C4-2B (cell line): Measurements from ENCODE around the gene CTNNA2.

Experiments
- ZFX ChIP-seq: fragments of 450-650 bp; IDR thresholded peaks from 2 replicates; pipeline ENCODE4 v1.6.1; 2017
- TF ChIP-seq, protein P1 (sequence below): fragments of 450-650 bp; conservative IDR thresholded peaks from 2 replicates; pipeline ENCODE4 v1.5.1; 2017; ENCODE audit warnings: mild to moderate bottlenecking

DNA sequence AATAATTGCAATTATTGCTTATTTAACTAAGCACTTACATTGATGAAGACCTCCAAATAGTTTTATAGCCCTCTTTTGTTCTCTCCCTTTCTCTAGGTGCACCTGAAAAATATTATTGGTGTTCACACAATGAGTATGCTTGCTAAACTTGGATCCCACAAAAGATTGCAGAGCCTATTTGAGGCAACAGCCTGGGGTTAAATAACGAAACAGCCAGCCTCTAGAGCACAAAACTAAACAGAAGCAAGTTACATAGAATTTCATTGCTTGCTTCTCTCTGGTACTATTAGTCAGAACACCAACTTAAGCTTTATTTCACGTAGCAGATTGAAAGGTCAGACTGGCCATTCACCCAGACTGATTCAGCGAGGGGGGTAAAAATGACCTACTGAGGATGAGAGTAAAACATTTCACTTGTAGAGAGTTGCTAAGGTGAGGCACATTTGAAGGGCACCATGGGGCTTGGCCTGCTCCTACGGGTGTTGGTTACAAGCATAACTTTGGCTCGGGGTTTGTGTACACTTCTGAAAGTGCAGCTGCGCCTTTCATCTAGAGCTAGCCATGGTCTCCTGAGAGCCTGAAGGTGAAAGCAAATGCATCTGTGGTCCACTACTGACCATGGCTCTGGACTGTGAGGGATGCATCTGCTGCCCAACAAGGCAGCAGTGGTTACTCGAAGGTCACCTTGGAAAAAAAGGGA, 1016.8 kb downstream of the CTNNA2 start:
- TF ChIP-seq, protein P1, sequence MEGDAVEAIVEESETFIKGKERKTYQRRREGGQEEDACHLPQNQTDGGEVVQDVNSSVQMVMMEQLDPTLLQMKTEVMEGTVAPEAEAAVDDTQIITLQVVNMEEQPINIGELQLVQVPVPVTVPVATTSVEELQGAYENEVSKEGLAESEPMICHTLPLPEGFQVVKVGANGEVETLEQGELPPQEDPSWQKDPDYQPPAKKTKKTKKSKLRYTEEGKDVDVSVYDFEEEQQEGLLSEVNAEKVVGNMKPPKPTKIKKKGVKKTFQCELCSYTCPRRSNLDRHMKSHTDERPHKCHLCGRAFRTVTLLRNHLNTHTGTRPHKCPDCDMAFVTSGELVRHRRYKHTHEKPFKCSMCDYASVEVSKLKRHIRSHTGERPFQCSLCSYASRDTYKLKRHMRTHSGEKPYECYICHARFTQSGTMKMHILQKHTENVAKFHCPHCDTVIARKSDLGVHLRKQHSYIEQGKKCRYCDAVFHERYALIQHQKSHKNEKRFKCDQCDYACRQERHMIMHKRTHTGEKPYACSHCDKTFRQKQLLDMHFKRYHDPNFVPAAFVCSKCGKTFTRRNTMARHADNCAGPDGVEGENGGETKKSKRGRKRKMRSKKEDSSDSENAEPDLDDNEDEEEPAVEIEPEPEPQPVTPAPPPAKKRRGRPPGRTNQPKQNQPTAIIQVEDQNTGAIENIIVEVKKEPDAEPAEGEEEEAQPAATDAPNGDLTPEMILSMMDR = no peak
- no peak for TF ChIP-seq ZFX
